Activated CD8-positive, alpha-beta memory T cell treated with anti-CD3 and anti-CD28 coated beads for 1 hour (primary cell): ENCODE measurements around the gene SRSF2.
"Not testable (repeated sequence)": the region's sequence is repeated elsewhere in the genome, so short reads cannot be mapped to it uniquely, and the experiment has no call there.

Experiments used
- DNase-seq, 2 donors: peaks; one replicate each; pipeline ENCODE4 v3.0.0-alpha.2; 2020; ENCODE audit warnings: low read depth in 1 of 2; ENCODE audit errors: extremely low read depth in 1 of 2

SRSF2 gene

GRCh38 chr17:76722977-76723376 lies 14.2 kb downstream of the SRSF2 start:
- not testable (repeated sequence) for DNase-seq

- no peak for DNase-seq
Measured at GRCh38 chr17:76722279-76722678, 14.9 kb downstream of the SRSF2 start.

- DNase-seq, result no peak
Measured at GRCh38 chr17:76721463-76721862, 15.7 kb downstream of the SRSF2 start.

GRCh38 chr17:76720941-76721340 lies 16.2 kb downstream of the SRSF2 start:
- no peak for DNase-seq

GRCh38 chr17:76720211-76720610 lies 16.9 kb downstream of the SRSF2 start:
- DNase-seq, result no peak

- no peak for DNase-seq
Measured at GRCh38 chr17:76718516-76718915, 18.6 kb downstream of the SRSF2 start.

- DNase-seq, result no peak
Measured at GRCh38 chr17:76716839-76717215, 20.3 kb downstream of the SRSF2 start.

GRCh38 chr17:76716146-76716838 lies 20.8 kb downstream of the SRSF2 start:
- peak; percentile 42 to 71 for DNase-seq

- DNase-seq, result no peak
Measured at GRCh38 chr17:76715496-76715830, 21.7 kb downstream of the SRSF2 start.

GRCh38 chr17:76714822-76715495 lies 22.2 kb downstream of the SRSF2 start:
- DNase-seq, result peak; percentile 50 to 69

GRCh38 chr17:76714336-76714735 lies 22.8 kb downstream of the SRSF2 start:
- no peak for DNase-seq

GRCh38 chr17:76713765-76714164 lies 23.4 kb downstream of the SRSF2 start:
- DNase-seq, result no peak

GRCh38 chr17:76712321-76712720 lies 24.8 kb downstream of the SRSF2 start:
- not testable (repeated sequence) for DNase-seq

GRCh38 chr17:76710863-76711611 lies 26.1 kb downstream of the SRSF2 start, which contains the start of gene MXRA7:
Gene MXRA7, minus strand, starts transcription at chr17:76710965. Its CDS starts 19 bp downstream, at chr17:76710946.
- DNase-seq, result peak in 1 of 2 donors; percentile 43

- DNase-seq, result not testable (repeated sequence)
Measured at GRCh38 chr17:76709951-76710862, 26.9 kb downstream of the SRSF2 start.

GRCh38 chr17:76709077-76709950 lies 27.8 kb downstream of the SRSF2 start:
- DNase-seq, result no peak

- no peak for DNase-seq
Measured at GRCh38 chr17:76707985-76708807, 28.9 kb downstream of the SRSF2 start.

- DNase-seq, result no peak
Measured at GRCh38 chr17:76706817-76707216, 30.3 kb downstream of the SRSF2 start.

- DNase-seq, result no peak
Measured at GRCh38 chr17:76704805-76705204, 32.3 kb downstream of the SRSF2 start.
